GM10266 (cell line): Measurements from ENCODE around the gene FAM3D.

ENCODE experiments used
- DNase-seq: peaks from one replicate; pipeline ENCODE4 v3.0.0; 2012; ENCODE audit errors: extremely low spot score
- CTCF ChIP-seq: IDR thresholded peaks from 2 replicates; pipeline ENCODE4 v1.5.1; 2012; ENCODE audit warnings: mild to moderate bottlenecking, low read depth; ENCODE audit not compliant: control insufficient read depth, insufficient read depth; ENCODE audit errors: missing control alignments

The FAM3D gene

GRCh38 chr3:58660998-58661397 lies 5.6 kb downstream of the FAM3D start:
- no peak for TF ChIP-seq CTCF
- DNase-seq = no peak

GRCh38 chr3:58659051-58659675 lies 7.4 kb downstream of the FAM3D start:
- no peak for TF ChIP-seq CTCF
- no peak for DNase-seq

- TF ChIP-seq CTCF = no peak
- no peak for DNase-seq
Measured at GRCh38 chr3:58658508-58658907, 8.1 kb downstream of the FAM3D start.

GRCh38 chr3:58657571-58658141 lies 8.9 kb downstream of the FAM3D start:
- no peak for TF ChIP-seq CTCF
- no peak for DNase-seq

GRCh38 chr3:58657036-58657520 lies 9.5 kb downstream of the FAM3D start:
- TF ChIP-seq CTCF = no peak
- DNase-seq = no peak

GRCh38 chr3:58656631-58657030 lies 9.9 kb downstream of the FAM3D start:
- TF ChIP-seq CTCF = no peak
- no peak for DNase-seq

GRCh38 chr3:58654466-58654865 lies 12.1 kb downstream of the FAM3D start:
- no peak for DNase-seq
- no peak for TF ChIP-seq CTCF
